NCI-H69 (cell line): ENCODE measurements around the gene DLG4.
"Not testable (repeated sequence)": the region's sequence is repeated elsewhere in the genome, so short reads cannot be mapped to it uniquely, and the experiment has no call there.

Experiments used
- DNase-seq: peaks from one replicate; lab custom pipeline; 2025; lab: John Stamatoyannopoulos, UW

DLG4 gene

DNA sequence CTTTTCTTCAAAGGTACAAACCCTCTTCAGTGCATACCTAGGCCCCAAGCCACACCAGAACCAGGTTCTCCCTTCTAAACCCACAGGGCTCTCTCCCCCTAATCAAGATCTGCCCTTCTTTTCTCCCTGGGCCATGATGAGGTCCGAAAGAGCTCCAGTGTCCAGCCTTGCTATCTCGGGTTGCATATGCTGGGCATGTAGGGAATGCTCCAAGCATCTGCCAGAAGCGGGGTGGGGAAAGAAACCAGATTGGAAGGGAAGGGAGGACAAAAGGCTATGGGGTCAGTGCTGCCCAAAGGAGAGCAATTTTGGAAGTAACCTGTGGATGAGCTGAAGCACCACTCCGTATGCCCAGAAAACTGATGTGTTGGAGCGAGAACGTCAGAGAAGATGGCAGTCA, 29.6 kb upstream of the DLG4 start:
- no peak for DNase-seq

DNA sequence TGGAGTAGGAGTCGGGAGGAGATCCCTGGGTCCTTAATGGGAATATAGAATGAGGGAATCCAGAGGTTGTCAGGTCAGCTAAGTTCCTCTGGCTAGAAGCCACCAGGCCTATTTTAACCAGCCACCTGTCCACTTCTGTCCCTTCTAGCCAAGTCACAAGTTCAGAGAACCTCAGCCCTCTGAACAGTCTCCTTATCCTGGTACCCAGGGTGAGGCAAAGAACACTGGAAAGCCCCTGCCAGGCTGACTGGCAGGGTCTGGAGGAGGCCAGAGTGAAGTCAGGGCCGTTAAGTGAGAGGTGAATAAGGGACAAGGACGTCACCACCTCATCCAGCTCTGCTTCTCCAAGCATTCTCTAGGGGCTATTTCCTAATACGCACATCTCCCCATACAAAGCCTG, 29.2 kb upstream of the DLG4 start:
- DNase-seq: no peak

DNA sequence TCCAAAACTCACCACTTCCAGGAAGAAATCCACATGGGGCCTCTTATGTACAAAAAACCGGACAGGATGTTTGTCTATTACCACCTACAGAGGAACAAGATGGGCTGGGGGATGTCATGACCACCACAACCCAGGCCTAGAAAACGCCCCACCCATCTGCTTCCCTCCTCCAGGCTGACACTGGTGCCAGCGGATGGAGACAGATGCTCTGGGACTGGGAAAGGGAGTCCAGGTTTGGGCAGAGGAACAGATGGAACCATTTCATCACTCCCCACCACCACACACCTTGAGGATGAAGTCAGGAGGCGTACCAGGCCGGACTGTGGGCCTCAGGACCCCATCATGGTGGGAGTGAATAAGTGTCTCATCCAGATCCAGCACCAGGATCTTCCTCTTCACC, 27.1 kb upstream of the DLG4 start:
- no peak for DNase-seq

DNA sequence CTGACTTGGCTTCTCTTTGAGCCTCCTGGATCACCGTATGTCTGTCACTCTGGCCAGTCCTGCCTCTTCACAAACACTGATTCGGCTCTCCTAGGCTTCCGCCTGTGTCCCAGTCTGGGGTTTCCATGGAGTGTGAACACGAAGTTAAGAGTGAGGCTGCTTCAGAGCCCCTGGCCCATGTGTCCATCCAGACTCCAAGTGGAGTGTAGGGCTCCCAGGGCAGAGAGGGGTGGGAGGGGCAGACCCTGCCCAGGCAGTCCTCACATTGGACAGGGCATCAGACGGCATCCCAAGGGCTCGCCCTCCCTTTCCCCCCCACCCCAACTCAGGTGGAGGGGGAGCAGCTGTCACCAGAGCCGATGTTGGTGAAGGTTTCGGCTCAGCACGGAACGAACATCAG, 24.2 kb upstream of the DLG4 start:
- not testable (repeated sequence) for DNase-seq

DNA sequence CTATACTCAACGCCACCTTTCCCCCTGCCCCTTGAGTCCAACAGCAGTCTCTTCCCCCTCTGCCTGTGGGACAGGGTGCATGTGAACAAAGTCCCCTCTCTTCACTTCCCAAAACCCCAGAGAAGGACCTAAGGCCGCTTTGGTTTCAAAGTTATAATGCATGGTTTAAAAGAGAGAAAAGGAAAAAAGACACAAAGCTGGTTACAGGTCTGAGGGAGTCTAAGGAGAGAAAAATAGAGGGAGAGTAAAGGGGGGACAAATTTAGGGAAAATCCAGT, 23.8 kb upstream of the DLG4 start:
- no peak for DNase-seq

DNA sequence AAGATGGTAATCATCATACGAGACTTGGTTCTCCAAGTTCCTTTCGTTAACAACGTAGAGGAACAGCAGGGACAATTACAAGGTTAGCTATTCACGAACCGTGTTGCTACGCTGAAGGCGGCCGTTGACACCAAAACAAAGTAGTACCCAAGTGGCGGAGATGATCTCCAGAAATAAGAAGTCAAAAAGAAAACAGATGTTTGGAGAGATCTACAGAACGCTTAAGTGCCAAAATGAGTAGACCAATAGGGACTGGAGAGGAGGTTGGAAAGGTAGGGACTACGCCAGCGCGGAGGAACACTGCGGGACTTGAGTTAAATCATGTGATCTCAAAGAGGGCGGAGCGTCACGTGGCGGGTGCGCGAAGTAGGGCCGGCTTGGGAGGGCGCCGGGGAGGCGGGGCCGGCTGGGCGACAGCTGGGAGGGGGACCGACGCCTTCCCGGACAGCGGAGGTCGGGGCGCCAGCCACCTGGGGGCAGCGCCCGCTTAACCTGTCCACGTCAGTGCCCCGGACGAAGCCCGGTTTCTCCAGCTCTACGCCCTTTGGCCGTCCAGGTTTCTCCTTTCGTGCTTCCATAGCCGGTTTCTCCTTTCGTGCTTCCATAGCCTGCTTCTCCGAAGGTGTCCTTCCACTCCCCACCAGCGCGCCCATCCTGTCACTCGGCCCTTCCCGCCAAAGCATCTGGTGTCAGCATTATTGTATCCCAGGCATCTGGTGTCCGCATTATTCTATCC, 23.2 kb upstream of the DLG4 start:
- peak; percentile 95 for DNase-seq

DNA sequence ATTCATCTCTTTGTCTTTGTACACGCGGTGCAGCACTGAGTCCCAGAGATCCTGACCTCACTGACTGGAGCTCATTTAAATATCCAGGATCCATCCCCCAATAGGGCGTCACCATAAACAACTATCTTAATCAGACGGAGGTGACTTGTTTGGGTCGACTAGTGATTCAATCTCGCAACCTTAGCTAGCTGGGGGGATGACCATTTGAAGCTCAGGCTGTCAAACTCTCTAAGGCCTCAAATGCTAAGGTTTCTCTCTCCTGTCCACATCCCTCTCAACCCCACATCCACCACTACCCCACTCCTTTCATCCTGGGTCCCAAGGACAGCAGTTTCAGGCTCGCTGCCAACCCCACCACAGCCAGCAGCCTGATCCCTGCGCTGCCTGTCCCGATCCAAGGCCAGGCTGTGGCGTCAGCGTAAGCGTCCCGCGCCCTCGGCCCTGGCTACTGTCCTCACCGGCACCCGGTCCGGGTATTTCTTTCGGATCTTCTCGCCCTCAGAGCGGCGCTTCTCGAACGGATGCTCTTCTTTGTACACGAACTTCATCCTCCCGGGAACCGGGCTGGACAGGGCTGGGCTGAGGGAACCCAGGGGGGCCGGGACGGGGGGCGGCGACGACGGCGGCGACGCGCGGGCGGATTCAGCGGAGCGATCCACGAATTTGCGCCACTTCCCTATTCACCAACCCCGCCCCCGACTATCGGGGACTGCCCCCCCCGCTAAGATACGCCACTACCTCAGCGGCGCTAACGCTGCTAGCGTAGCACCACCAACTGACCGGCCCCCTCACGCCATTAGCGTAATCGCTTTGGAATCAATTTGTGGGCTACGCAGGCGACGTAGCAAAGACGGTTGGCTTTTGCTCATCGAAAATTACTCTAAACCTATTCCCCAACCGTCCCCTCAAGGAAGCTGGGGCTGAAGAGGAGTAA, 22.4 kb upstream of the DLG4 start, which contains the start of gene GABARAP:
GABARAP (minus strand) TSS at position 667 of the 934 bp plus-strand sequence; CDS start at position 548, 119 bp downstream.
- DNase-seq: peak; percentile 89

DNA sequence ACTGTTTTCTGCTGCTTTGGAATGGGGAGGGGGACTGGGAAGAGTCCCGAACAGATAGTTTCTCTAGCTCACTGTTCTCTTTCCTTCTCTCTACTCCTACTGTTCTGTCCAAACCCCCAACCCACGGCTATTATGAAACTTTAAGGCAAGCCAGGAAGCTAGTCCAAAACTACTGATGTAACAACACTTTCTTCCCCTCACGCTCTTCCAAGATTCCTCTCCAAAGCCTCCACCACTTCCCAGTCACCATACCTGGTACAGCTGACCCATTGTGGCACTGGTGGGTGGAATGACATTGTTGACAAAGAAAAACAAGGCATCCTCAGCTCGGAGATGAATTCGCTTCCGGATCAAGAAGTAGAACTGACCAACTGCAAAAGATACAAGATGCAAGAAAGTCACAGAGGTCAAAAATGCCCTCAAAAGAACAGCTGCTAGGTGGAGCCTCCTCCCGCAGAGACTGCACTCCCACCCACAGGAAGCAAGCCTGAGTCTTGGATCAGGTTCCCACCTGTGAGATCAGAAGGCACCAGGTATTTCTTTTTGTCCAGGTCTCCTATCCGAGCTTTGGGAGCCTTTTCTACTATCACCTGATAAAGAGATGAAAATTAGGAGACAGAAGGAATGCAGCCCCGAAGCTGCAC, 21.6 kb upstream of the DLG4 start:
- DNase-seq: peak; percentile 37

DNA sequence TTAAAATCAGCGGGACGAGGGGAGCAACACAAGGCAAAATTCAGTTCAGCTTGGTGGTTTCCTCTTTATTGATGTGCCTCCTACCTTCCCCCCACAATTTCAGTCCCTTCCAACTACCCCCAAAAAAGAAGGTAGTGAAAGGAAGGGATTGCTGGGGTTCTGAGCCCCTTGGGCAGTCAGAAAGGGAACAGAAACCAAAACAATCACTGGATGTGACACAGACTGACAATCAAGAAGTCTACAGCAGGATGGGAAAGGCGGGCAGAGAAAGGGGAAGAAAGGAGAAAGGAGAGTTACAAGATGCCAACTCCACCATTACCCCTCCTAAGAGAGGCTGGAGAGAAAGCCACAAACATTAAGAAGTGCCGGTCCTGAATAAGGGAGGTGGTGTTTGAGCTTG, 20.7 kb upstream of the DLG4 start:
- no peak for DNase-seq

DNA sequence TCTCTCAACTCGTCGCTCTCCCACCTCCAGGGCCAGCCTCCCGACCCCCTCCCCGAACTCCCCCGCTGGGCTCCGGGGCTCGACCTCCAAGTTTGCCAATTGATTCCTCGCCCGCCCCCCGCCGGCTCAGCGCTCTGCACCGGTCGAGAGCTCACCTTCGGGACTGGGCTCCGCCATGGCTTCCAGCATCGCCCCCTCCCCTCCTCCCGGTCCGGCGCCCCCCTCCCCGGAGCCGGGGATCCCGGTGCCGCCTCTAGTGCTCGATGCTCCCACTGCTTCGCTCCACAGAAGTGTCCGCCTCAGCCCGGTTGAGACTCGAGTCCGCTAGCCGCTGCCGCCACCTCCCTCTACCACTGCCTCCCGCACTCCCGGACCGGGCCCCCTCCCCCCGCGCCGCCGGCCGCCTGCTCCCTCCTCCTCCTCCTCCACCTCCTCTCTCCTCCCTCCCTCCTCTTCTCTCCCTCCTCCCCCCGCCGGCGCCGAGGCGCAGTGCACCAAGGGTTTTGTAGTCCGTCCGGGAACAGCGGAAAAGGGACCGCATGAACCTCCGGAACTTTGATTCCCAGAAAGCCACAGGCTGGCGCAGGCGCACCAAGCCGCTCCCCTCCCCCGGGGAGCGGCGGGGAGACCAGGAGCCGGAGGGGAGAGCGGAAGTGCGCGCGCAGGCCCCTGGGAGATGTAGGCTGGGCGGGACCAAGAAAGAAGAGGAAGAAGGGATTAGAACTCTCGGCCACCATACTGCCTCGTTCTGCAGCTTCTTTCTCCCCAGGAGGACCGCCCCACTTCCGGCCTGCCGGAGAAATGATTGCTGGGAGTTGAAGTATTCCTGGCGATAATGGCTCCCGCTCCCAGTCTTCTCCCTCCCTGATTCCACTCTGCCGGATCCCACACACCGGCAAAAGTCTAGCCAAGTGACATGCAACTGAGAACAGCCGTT, 19.7 kb upstream of the DLG4 start, which contains the start of gene PHF23:
PHF23 (minus strand) TSS at position 367 of the 937 bp plus-strand sequence; CDS start at position 189, 178 bp downstream.
- DNase-seq: peak; percentile 98

DNA sequence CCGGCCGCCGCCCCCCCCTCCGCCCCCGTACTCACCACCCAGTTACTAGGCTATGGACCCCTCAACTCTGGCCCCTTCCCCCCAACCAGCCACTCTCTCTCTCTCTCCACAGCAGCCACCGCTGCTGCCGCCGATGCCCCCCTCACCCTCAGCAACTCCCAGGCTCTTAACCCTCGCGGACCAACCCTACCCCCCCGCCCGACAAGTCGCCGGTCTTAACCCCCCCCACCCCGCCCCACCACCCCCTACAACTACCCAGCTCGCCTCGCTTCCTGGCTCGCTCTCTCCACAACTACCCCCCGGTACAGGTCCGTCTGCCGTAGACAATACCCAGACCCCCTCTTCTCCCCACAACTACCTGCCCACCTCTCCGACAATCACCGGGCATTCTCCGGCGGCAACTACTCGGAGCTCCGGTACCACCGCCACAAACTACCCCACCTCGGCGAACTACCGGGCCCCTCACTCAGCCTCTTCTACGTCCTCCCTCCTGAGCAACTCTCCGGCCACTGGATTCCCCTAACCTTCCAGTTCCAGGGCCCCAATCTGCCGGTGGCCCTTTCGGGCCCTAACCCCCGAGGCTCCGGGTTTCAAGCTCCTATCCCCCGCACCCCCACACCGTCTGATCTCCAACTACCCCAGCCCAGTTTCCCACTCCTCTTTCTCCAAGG, 18.9 kb upstream of the DLG4 start:
- peak; percentile 52 for DNase-seq

DNA sequence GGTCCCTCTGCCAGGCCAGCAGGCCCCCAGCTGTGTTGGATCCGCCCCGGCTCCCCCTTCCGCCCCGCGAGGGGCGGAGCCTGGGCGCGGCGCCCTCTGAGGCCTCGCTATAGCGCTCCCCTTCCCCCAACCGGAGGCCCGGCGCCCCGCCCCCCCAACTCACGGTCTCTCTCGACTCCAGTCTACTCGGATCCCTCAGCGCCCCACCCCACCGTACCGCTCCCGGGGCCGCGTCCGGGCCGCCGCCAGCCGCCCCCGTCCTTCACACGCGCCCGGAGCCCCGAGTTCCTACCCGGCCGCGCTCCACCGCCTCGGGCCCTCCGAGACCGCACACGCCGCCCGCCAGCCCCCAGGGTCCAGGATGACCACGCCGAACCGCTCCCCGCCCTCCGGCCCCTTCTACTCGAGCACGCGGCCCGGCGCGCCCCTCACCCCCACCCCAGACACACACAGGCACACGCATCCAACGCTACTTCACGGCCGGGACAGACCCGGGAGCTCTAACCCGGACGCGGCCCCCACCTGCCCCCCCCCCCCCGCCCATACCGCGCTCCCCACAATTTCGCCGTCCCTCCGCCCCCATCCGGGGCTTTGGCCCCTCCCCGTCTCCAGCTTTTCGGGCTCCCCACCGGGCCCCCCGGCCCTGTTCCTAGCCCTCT, 18.3 kb upstream of the DLG4 start:
- peak; percentile 76 for DNase-seq

DNA sequence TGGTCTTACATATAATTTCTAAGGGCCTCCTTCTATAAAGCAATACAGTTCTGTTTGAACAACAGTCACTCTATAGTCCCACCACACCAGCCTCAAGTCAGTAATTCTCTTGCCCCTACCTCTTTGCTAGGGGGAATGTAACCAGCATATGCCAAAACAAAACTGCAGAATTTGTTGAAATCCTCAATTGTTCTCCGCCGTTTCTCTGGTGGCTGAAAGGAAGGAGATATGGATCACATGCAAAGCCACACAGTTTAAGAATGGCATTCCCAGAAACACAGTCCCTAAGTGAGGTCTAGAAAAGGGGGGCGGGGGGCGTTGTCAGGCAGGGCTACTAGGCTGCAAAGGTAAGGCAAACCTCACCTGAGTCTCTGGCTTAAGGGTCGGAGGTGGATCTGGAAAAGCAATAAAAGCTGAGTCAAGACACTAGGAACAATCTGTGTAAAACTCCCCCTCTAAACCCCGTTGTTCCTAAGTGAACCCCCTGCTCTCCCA, 17.7 kb upstream of the DLG4 start:
- DNase-seq: no peak

DNA sequence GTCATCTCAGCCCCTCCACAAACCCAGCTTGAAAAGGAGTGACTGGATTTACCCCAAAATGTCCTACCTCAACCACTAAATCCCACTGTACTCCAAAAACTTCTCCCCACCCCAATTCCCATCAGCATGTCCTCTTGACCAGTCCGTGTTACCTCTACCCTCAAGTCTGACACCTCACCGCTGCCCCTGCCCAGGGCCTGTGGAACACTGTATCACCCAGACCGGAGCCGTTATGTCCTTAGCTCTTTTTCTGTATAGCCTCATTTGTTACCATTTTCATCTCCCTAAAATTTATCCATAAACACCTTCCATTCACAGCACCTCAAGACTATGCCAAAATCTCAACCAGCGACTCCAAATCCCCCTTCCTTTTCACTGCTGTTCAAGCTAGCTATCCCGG, 17.2 kb upstream of the DLG4 start:
- no peak for DNase-seq

DNA sequence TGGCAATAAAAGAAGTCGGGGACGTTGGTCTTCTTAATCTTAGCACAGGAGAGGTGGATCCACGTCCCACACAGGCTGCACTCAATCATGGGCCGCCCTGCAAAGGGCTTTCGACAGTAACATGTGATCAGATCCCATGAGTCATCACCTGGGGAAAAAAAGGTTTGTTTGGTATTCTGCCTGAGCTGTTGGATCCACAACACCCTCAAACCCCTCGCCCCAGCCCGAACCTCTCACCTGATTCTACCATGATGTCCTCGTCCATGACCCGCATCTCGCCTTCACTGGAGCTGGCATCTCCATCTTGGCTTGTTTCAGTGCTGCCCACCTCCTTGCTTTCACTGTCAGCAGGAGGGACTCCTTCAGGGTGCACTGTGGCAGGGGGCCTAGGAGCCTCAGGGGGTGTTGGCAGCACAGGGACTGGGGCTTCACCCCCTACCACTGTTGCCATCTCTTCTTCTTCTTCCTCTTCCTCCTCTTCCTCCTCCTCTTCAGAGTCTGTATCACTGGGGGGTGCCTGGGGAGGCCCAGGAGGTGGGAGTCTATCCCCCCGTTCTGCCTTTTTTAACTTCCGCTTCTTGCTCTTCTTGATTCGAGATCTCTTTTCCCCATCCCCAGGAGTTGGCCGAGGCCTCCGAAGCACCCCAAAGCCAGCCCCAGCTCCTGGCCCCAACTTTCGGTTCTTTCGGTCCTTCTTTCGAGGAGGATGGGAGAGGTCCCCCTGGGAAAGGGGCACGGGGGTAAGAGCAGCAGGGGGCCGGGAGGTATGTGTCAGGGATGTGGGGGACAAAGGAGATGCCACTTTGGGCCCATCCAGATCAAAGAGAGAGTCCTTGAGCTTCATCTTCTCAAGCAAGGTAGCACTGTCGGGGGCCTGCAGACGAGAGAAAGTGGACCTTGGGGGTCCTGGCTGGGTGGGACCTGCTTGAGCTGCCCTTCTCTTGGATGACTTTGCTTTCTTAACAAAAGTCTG, 16.3 kb upstream of the DLG4 start:
- no peak for DNase-seq

DNA sequence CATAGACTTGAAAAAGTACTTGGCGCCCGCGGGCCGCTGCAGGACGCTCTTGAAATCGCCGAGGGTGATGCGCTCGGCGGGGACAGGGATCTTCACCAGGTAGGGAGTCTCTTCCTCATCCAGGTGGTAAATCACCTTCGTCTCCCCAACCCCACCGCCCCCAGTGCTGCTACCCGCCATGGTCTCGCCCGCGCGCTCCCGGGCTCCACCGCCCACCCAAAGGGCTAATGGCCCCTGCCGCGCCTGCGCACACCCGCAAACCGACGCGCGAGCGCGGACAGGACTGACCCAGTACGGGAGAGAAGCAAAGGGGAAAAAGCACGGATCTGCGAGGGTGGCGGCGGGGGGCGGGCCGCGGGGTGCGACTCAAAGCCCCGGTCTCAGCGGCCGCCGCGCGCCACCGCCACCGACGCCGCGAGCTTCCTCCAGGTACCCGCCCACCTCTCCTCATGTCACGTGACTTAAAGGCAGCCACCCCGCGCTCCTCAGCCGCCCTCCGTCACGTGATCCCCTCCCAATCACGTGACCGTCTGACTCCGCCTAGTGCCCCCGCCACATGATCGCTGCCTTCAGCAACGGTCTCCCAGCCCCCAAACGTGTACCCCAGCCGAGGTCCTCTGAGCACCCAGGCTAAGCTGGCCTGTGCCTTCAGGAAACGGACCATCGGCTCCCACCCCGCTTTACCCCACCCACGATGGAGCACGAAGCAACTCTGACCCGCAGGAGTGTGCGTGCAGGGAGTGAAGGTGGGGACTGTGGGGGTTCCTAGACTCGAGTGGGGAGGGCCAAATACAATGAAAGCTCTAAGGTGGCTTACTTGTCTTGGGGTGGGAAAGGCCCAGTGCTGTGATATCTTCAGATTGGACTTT, 14.7 kb upstream of the DLG4 start, which contains the start of gene DVL2:
DVL2 (minus strand) TSS at position 435 of the 869 bp plus-strand sequence; CDS start at position 180, 255 bp downstream.
- peak; percentile 90 for DNase-seq

DNA sequence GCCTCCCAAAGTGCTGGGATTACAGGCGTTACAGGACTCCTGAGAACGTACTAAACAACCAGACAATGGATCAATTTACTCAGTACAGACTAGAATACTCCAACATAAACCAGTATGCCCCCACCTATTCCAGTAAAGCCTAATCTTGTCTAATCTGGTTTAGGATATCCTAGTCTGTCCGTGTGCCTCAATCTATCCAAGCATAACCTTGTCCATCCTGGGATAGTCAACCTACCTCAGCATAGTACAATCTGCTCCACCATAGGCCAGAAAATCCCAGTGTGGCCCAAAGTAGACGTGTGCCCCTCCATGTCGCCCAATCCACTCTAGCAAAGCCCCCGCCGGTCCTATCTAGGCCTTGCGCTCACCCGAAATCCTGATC, 14.1 kb upstream of the DLG4 start:
- no peak for DNase-seq

DNA sequence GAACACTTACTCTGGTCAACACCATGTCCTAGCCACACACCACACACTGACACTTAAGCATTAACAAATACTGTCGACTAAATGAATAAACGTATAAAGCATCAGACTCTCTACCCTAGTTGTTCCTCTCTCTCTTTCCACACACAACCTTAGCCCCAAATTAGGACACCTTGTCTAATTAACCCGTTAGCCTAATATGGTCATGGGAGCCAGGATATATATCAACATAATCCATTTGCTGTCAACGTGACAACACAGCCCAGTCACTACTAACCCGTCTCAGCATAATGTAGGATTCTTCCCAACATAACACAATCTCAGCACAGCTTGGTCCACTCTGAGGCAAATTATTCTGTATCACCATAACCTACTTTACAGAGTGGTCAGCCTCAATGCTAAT, 12.5 kb upstream of the DLG4 start:
- DNase-seq: no peak
